ENCODE data around the gene DEPDC5.

- TF ChIP-seq CTCF (conservative IDR thresholded peaks at IDR 0.05; ENCODE audit: low read length), result no peak
- no peak for TF ChIP-seq EZH2phosphoT487 (IDR thresholded peaks at IDR 0.05; ENCODE audit: borderline replicate concordance, low read depth, low read length)
Measured at GRCh38 chr22:31950226-31950625, 196.4 kb downstream of the DEPDC5 start.
